H1 (cell line): ENCODE data around the gene APMAP.

Experiments
- ATF3 ChIP-seq: IDR thresholded peaks from 2 replicates; pipeline ENCODE4 v1.6.1; 2011; ENCODE audit warnings: low read depth, mild to moderate bottlenecking, low read length; ENCODE audit not compliant: insufficient read depth
- BRCA1 ChIP-seq: IDR thresholded peaks from 2 replicates; pipeline ENCODE4 v1.6.1; 2012; ENCODE audit warnings: low read depth, low read length, improper control_type of control experiment
- CTCF ChIP-seq, 3 experiments: IDR thresholded peaks; 1 replicate in 2 of 3; 2 replicates in 1 of 3; pipeline versions ENCODE4 v1.5.1 to v1.6.1; 2011; ENCODE audit warnings: low read length in 3 of 3, mild to moderate bottlenecking in 3 of 3, inconsistent platforms in 2 of 3, low read depth in 1 of 3, moderate library complexity in 1 of 3; ENCODE audit not compliant: insufficient read depth in 1 of 3; ENCODE audit errors: control extremely low read depth in 1 of 3
- E2F6 ChIP-seq: IDR thresholded peaks from 2 replicates; pipeline ENCODE4 v1.6.1; 2012; ENCODE audit warnings: inconsistent platforms
- EP300 ChIP-seq, 2 experiments: IDR thresholded peaks; 1 replicate in 1 of 2; 2 replicates in 1 of 2; pipeline ENCODE4 v1.6.1; 2011 to 2012; ENCODE audit warnings: low read depth in 2 of 2, low read length in 2 of 2, mild to moderate bottlenecking in 2 of 2, borderline replicate concordance in 1 of 2, inconsistent platforms in 1 of 2, moderate library complexity in 1 of 2
- EZH2 ChIP-seq: fragments of 200-600 bp; sonication (generic); IDR thresholded peaks from 2 replicates; pipeline ENCODE4 v1.7.1; 2012; ENCODE audit warnings: low read depth, mild to moderate bottlenecking, moderate library complexity, low read length, inconsistent platforms; ENCODE audit not compliant: severe bottlenecking
- JUND ChIP-seq: IDR thresholded peaks from 2 replicates; pipeline ENCODE4 v1.6.1; 2011; ENCODE audit warnings: mild to moderate bottlenecking, improper control_type of control experiment, low read length
- POLR2AphosphoS5 ChIP-seq: IDR thresholded peaks from 2 replicates; pipeline ENCODE4 v1.6.1; 2011; ENCODE audit warnings: low read depth, low read length

GRCh38 chr20:25035921-25036320 is 43.4 kb upstream of the APMAP start:
- TF ChIP-seq EP300 (IDR thresholded peaks at IDR 0.05; ENCODE audit: borderline replicate concordance in 1 of 2, low read depth in 2 of 2, low read length in 2 of 2) (no peak), CTCF (IDR thresholded peaks at IDR 0.05; ENCODE audit: control extremely low read depth in 1 of 3, insufficient read depth in 1 of 3, low read depth in 1 of 3, low read length in 3 of 3) (no peak), JUND (no peak), BRCA1 (no peak), ATF3 (no peak), EZH2 (no peak), E2F6 (no peak), POLR2AphosphoS5 (no peak)
